Ovary (tissue), 9 donors: ENCODE data around the gene TTLL5. TPM values are rescaled to one million over a fixed set of nuclear protein-coding genes. Genes with fewer than 3 reads are reported as not detected.

ENCODE experiments used
- DNase-seq, 5 donors: peaks; one replicate each; pipeline ENCODE4 v3.0.0-alpha.2; 2019 to 2020
- H3K27ac ChIP-seq, 2 donors: fragments of 200-600 bp; one replicate each; pipeline versions ENCODE4 v1.5.1 to v1.8.0; 2019 to 2022
- H3K27me3 ChIP-seq: fragments of 200-600 bp; one replicate; pipeline ENCODE4 v1.8.0; 2022
- H3K36me3 ChIP-seq: fragments of 200-600 bp; sonication (generic); one replicate; pipeline ENCODE4 v1.5.1; 2019
- H3K4me1 ChIP-seq: one replicate; pipeline ENCODE4 v1.8.1; 2013; ENCODE audit warnings: mild to moderate bottlenecking, moderate library complexity; ENCODE audit not compliant: insufficient read depth
- H3K4me3 ChIP-seq: fragments of 200-600 bp; sonication (generic); one replicate; pipeline ENCODE4 v1.5.1; 2017
- H3K9me3 ChIP-seq, 2 donors: fragments of 200-600 bp in 1 of 2; sonication (generic) in 1 of 2; one replicate each; pipeline versions ENCODE4 v1.5.1 to v1.8.1; 2013 to 2019; ENCODE audit warnings: mild to moderate bottlenecking in 1 of 2, moderate library complexity in 1 of 2
- EP300 ChIP-seq: sonication (generic); formaldehyde crosslinking; IDR thresholded peaks from one replicate; pipeline ENCODE4 v1.6.1; 2017; ENCODE audit warnings: antibody characterized with exemption
- POLR2A ChIP-seq: fragments of 450-650 bp; IDR thresholded peaks from one replicate; pipeline ENCODE4 v1.6.1; 2017; ENCODE audit warnings: antibody characterized with exemption, mild to moderate bottlenecking, moderate library complexity
- WGBS, 3 donors: extraction: QIAGEN DNeasy Blood & Tissue Kit in 1 of 3; methylation state at CpG; one replicate each; pipeline versions ENCODE4 v1.1.5 to v1.1.7; 2013 to 2017; 5-methylcytosine and 5-hydroxymethylcytosine counted together
- intact Hi-C, 4 donors: fragments of 100-400 bp; cut with DNase I; formaldehyde crosslinking; loops; one replicate each; pipeline versions ENCODE4 v1.11.0 to v1.15.1; 2022 to 2023
- polyA plus RNA-seq, 2 donors: library from polyadenylated mRNA; stranded (reverse); fragments of 200-250 nt in 1 of 2; fragments of 350-450 nt in 1 of 2; fragmentation: Illumina TruSeq in 1 of 2; extraction: RNeasy Lipid Tissue Mini Kit (QIAGEN cat#74804) in 1 of 2; gene quantifications; one replicate each; pipeline ENCODE4 v1.2.3, GENCODE V29; 2013 to 2014
- total RNA-seq, 7 donors: library from RNA; depleted of rRNA in 2 of 7; stranded (reverse); fragments of >200 nt in 2 of 7; fragmentation: NEBNext Ultra II Directional in 3 of 7; extraction: Animal tissue kit (Norgen Biotek cat#: 25700) in 3 of 7; gene quantifications; one replicate each; pipeline versions ENCODE4 v1.1.0 to v1.2.4, GENCODE V29; 2016 to 2023
- TF ChIP-seq, protein P1 (sequence below), 3 donors: fragments of 450-650 bp in 2 of 3; fragments of 200-600 bp in 1 of 3; IDR thresholded peaks; one replicate each; pipeline versions ENCODE4 v1.5.1 to v1.8.0; 2016 to 2022; ENCODE audit warnings: antibody characterized with exemption in 3 of 3, mild to moderate bottlenecking in 1 of 3
- donor health status: DM: no; HTN: no; CAD: no; lungs with moderate emphysema.
- donor health status: DM: no; HTN: no; CAD: no.
- donor health status: Bipolar disorder and iron deficiency.
- donor health status: DM: yes; HTN: yes; CAD: no.
- donor health status: DM: no; HTN: no; CAD: no.
- donor health status: DM: yes; HTN: yes; CAD: no.

Gene TTLL5
- total and polyA plus RNA-seq, 9 donors, result 11.0 to 34.9 (median 27.3) TPM

DNA sequence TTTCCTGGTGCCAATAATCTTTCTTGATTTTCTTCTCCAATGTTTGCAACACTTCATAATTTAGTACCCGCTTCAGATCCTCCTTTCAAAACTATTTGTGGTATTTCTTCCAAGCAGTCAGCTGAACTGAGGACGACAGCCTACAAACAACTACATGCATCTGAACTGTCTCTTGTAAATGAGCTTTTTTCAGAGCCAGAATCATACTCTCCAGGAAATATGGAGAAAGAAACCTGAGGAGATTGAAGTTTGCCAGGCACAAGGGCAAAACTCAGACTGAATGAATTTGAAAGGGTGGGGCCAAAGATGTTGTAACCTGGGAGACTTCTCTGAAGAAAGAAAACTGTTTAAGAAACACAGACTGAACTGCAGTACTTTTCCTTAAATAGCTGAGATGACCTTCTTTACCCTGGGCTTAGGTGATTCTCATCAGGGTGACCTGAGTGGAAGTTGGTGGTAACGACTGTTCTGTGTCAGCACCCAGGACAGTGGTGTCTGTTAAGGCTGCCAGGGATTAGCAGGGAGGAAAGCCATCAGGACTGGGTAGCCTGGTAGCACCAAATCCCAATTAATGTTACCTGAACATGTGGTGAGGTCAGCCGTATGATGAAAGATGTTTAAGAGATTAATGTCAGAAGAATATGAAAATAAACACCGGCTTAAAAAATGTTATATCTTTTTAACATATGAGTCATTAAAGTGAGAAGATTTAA, 225.7 kb downstream of the TTLL5 start:
- H3K4me3 ChIP-seq, result no peak overlapping the region
- no peaks in the 10 kb centered on the region for H3K36me3 ChIP-seq
- DNase-seq, result no peak
- no peaks in the 10 kb centered on the region for H3K9me3 ChIP-seq
- TF ChIP-seq POLR2A, result no peak
- TF ChIP-seq, protein P1, sequence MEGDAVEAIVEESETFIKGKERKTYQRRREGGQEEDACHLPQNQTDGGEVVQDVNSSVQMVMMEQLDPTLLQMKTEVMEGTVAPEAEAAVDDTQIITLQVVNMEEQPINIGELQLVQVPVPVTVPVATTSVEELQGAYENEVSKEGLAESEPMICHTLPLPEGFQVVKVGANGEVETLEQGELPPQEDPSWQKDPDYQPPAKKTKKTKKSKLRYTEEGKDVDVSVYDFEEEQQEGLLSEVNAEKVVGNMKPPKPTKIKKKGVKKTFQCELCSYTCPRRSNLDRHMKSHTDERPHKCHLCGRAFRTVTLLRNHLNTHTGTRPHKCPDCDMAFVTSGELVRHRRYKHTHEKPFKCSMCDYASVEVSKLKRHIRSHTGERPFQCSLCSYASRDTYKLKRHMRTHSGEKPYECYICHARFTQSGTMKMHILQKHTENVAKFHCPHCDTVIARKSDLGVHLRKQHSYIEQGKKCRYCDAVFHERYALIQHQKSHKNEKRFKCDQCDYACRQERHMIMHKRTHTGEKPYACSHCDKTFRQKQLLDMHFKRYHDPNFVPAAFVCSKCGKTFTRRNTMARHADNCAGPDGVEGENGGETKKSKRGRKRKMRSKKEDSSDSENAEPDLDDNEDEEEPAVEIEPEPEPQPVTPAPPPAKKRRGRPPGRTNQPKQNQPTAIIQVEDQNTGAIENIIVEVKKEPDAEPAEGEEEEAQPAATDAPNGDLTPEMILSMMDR (IDR thresholded peaks at IDR 0.05), result no peak
- no peak for TF ChIP-seq EP300
- no peaks in the 10 kb centered on the region for H3K4me1 ChIP-seq
- no peak overlapping the region for H3K27ac ChIP-seq
- H3K27me3 ChIP-seq, result no peaks in the 10 kb centered on the region
- intact Hi-C loops, result no loop called here
- WGBS, 3 donors, result 40 to 60% (median 52%) methylated on average over 5 of the region's 5 CpGs

DNA sequence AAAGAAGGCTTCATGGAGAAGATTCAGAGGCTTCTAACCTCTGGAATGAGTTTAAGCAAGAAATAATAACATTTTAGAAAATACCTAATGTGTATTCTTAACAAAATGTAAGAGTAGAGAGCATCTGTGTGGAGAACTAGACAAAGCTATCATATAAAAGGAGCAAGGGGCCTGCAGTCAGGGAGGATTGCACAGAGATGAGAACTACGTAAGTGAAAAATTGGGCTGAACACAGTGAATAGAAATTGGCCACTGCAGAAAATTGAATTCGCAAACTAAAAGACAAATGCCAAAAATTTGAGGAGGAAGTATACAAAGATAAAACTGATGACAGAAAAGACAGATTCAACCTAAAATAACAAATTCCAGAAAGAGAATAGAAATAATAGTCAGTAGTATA, 227.9 kb downstream of the TTLL5 start:
- WGBS, 3 donors, result 86 to 98% (median 97%) methylated on average over 2 of the region's 2 CpGs
- Histone ChIP-seq H3K4me1 (no peaks in the 10 kb centered on the region), H3K27ac (no peak overlapping the region), H3K4me3 (no peak overlapping the region), H3K36me3 (no peaks in the 10 kb centered on the region), H3K9me3 (no peaks in the 10 kb centered on the region), H3K27me3 (no peaks in the 10 kb centered on the region)
- TF ChIP-seq POLR2A (no peak), EP300 (no peak)
- TF ChIP-seq, protein P1 (IDR thresholded peaks at IDR 0.05), result no peak
- intact Hi-C loops, result no loop called here
- DNase-seq, result no peak

DNA sequence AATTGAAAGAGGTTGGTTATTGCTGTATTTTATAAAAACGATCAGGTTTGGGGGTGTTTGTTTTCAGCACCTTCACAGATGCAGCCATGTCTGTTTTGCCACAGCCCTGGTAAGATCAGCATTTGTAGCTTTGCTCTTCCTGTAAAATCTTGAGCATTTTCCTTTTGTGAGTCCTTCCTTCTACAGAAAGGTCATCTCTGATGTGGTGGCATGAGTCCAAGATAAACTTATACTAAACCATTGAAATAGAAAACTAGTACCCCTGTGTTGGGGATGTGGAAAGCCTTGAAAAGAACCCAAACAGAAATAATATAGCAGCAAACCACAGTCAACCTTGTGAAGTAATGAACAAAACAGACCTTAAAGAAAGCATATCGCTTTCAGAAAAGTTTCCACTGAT, 235.3 kb downstream of the TTLL5 start:
- H3K9me3 ChIP-seq, result no peaks in the 10 kb centered on the region
- no peaks in the 10 kb centered on the region for H3K4me1 ChIP-seq
- no peaks in the 10 kb centered on the region for H3K27me3 ChIP-seq
- DNase-seq, result no peak
- 43 to 66% (median 45%) methylated on average over 2 of the region's 2 CpGs for WGBS, 3 donors
- no peaks in the 10 kb centered on the region for H3K36me3 ChIP-seq
- TF ChIP-seq POLR2A, result no peak
- TF ChIP-seq, protein P1 (IDR thresholded peaks at IDR 0.05), result no peak
- no peak for TF ChIP-seq EP300
- no peak overlapping the region for H3K4me3 ChIP-seq
- H3K27ac ChIP-seq, result no peak overlapping the region
- intact Hi-C loops, result no loop called here

DNA sequence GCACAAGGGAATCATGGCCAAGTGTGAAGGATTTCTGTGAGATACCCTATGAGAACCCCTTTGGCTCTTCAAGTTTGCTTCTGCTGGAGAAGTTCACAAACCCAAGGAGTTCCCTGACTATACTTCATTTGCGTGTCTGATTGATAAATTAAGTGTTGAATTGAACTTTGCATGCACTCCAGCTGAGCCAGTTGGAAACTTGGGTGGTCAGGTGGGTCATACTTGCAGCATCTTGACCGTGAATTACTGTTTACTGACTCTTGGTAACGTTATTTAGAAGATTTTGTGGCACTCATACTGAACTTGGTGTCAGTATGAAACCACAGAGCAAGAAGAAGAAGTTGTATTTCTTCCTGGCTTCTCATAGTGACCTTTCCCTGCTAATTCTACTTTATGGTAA, 243.3 kb downstream of the TTLL5 start:
- Histone ChIP-seq H3K9me3 (no peaks in the 10 kb centered on the region), H3K4me1 (peaks cover 4% of the 10 kb centered on the region), H3K4me3 (no peak overlapping the region), H3K27me3 (no peaks in the 10 kb centered on the region), H3K36me3 (no peaks in the 10 kb centered on the region), H3K27ac (no peak overlapping the region)
- TF ChIP-seq POLR2A (no peak), EP300 (no peak)
- TF ChIP-seq, protein P1 (IDR thresholded peaks at IDR 0.05), result no peak
- whole genome bisulfite sequencing, 3 donors, result 78 to 84% (median 84%) methylated on average over 3 of the region's 3 CpGs
- intact Hi-C loops, result loop anchor here in 1 of 4 donors (10.0 kb wide), 1 partner anchor 190 kb away; no protein-coding TSS in a partner anchor
- DNase-seq, result no peak
